Fibroblast of peridontal ligament (primary cell): ENCODE data around the gene ALG8.
"Not testable (repeated sequence)": the region's sequence is repeated elsewhere in the genome, so short reads cannot be mapped to it uniquely, and the experiment has no call there.

Source experiments
- DNase-seq: peaks from one replicate; pipeline ENCODE4 v3.0.0-alpha.2; 2010; ENCODE audit errors: extremely low read depth

ALG8 gene

DNA sequence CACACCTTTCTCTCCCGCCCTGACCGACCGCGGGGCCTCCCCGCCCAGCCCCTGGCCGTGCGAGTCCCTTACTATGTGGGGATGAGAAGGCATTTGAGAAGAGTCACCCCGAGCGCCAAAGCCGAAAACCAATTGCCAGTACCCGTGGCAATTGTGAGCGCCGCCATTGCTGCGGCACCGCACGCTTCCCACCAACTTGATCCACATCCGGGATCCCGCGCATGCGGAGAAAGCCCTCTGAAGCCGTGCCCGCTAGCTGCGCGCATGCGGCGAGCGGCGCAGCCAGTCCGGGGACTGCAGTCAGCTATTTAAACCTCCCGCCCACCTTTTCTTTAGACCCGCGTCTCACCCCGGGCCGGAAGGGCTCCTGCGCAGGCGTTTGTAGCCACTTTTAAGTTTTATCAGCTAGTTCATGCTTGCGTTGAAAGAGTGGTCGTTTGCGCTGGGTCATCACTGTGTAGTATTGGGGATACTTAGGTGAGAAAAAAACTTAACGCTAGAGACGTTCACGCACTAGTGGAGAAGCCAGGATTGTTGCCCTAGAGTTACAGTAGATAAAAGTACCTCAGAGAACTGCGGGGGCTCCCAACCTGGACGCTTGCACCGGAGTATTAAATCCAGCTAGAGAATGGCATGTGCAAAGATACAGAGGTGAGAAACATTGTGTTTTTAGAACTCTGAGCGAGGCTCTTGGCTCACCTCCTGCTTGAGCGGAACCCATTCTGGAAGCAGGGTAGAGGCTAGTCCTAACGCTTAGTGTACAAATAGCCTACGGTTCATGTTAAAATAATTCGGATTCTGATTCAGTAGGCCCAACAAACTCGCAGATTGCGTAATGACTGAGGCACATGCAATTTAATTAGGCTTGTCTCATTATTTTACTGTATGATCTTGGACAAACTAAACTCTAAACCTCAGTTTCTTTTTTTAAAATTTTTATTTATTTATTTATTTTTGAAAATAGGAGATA is at the start of gene ALG8:
ALG8 (minus strand) TSS at position 205 of the 970 bp plus-strand sequence; CDS start at position 167, 38 bp downstream.
- peak; percentile 95 for DNase-seq

DNA sequence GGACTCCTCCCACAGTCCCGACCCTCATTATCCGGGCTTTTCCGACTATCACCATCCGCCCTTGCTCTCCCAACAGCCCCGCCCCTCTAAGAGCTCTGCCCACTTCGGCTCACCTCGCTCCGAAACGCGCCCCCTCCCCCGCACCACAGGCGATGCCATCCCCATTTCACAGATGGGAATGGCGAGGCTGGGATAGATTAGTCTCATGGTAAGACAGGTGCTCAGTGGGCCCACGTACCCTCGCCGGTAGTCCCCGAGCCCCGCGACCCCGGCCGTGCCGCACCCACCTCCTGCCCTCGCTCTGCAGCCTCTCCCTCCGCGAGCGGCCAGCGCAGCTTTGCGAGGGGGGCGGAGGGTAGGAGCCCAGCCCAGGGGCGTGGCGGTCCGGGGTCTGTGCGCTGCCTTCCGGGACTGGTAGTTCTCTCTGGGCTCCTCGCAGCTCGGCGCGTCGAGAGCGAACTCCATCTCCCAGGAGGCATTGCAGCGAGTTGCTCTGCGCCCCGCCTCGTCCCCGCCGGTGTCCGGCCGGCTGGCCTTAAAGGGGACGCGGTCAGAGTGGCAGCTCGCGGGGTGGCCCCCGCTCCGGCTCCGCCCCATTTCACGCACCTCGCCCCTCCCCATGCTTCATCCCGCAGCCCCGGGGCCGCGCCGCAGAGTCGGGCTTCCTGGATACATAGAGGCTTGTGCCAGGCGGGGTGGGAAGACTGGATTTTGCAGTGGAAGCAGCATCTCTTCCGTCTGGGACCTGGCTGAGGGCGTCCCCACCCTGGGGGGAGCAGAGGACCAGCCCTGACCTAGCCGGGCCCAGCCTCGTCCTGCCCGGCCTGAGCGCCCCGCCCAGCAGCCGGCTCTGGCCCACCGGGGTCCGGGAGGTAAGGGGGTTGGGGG is 49.1 kb upstream of the ALG8 start, which contains the start of the genes KCTD21 and USP35:
KCTD21 (minus strand) TSS at position 341 of the 888 bp plus-strand sequence. CDS start 14,072 bp downstream, outside the sequence.
USP35 (plus strand) TSS at position 634 of the 888 bp plus-strand sequence. CDS start 7,327 bp downstream, outside the sequence.
- peak; percentile 94 for DNase-seq

DNA sequence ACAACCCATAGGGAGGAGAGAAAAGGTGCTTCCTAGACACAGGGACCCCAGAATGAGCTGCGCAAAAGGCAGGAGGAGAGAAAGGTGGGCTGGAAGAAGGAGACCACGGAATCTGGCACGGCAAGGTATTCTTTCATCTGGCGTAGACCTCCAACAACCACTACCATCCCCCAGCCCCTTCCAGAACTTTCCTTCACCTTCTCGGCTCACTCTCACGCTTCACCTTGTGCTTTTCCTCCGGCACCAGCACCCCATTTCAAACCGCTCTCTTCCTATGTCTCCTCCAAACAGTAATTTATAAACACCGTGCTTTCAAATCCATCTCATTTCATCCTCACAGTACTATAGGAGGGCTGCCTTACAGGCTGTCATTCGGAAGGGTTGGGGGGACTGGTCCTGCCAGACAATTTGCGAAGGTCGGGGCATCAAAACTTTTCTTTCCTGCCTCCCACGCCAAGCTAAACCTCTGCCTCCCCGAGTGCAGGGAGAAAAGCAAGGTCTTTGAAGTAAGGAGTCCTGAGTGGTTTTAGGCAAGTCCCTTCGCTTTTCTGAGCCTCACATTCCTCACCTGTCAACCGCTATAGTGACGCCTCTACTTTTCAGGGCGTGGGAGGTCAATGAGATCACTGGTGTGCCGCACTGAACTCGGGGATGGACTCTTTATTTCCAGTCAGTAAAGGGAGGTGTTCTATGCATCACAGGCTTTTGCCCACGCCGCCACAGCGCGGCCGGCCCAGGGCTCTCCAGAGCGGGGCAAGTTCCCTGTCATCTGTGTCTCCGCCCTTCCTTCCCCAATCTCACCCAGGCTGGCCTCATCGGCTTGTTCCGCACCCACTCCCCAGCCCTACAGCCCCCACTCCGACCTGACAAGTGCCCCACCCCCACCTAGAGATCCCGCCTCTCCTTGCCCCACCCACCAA is 48.2 kb upstream of the ALG8 start:
- no peak for DNase-seq

DNA sequence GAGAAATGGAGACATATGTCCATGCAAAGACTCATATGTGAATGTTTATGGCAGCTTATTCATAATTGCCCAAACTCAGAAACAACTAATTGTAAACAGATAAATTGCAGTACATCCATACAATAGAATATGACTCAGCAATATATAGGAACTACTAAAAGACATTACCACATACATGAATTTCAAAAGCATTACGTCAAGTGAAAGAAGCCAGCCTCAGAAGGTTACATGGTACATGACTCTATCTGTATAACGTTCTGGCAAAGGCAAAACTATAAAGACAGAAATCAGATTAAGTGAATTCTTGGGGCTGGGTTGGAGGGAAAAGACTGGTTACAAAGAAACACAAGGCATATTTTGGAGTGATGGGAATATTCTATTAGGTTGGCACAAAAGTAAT is 41.8 kb upstream of the ALG8 start:
- DNase-seq, result peak; percentile 44

DNA sequence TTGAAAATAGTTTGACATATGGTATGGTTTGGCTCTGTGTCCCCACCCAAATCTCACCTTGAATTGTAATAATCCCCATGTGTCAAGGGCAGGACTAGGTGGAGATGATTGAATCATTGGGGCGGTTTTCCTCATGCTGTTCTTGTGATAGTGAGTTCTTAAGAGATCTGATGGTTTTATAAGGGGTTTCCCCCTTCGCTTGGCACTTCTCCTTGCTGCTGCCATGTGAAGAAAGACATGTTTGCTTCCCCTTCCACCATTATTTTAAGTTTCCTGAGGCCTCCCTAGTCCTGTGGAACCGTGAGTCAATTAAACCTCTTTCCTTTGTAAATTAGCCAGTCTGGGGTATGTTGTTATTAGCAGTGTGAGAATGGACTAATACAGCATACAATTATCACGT is 41.3 kb upstream of the ALG8 start:
- no peak for DNase-seq

DNA sequence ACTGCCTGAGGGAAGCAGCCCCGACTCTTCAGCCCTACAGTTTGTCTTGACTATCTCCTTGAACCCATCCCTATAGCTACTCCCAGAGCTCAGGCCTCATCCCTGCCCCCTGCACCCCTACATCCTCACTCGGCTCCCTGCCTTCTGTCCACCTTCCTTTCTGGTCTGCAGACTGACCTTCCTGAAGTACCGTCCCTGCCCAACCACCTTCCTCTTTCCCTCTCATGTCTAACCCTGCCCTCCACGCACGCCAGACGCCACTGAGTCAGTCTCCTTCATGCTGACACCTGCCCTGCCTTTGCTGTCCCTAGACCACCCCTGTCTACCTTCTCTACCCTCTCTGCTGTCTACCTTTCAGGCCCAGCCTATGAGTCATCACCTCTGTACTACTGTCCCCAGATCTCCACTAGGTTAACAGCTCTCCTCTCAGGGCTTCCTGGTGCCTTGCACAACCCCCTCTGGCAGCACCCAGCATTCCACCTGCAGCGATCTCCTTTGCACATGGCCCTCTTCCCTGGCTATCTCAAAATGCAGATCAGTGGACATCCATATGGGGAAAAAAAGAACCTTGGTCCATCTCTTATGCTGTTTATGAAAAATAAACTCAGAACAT is 40.1 kb upstream of the ALG8 start:
- DNase-seq, result no peak

DNA sequence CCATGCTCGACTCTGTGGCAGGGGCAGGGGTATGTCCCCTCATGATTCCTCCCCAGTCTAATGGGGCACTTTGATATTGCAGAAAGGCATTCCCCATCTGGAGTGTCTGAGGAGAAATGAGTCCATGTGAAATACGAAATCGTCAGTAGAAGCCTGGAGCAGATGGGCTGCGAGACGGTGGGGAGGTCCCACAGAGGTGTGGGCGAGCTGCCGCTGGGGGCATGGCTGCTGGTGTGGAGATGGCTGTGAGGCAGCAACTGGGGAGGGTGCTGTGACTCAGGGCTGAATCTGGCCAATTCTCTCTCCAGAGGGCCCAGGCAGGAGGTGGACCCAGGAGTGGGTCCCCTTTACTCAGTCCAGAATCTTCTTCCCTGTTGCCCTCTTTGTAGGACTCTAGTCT is 37.8 kb upstream of the ALG8 start:
- DNase-seq, result no peak

DNA sequence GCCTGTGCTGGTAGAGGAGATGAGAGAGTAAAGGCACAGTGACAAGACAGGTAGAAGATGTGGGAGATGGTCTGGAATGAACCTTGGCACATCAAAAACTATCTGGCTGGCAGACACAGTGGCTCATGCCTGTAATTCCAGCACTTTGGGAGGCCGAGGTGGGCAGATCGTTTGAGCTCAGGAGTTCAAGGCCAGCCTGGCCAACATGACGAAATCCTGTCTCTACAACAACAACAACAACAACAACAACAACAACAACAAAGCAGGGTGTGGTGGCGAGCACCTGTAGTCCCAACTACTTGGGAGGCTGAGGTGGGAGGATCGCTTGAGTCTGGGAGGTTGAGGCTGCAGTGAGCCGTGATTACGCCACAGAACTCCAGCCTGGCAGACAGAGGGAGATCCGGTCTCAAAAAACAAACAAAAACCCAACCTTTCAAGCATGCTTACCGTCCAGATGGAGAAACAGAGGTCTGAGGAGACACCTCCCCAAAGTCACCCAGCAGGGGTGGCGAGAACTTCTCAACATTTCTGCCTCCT is 37.2 kb upstream of the ALG8 start:
- no peak for DNase-seq

DNA sequence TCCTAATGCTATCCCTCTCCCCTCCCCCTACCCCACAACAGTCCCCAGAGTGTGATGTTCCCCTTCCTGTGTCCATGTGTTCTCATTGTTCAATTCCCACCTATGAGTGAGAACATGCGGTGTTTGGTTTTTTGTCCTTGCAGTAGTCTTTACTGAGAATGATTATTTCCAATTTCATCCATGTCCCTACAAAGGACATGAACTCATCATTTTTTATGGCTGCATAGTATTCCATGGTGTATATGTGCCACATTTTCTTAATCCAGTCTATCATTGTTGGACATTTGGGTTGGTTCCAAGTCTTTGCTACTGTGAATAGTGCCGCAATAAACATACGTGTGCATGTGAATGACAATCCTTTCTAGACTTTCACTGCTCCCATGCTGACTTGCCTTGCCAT is 36.4 kb upstream of the ALG8 start:
- DNase-seq, result not testable (repeated sequence)

DNA sequence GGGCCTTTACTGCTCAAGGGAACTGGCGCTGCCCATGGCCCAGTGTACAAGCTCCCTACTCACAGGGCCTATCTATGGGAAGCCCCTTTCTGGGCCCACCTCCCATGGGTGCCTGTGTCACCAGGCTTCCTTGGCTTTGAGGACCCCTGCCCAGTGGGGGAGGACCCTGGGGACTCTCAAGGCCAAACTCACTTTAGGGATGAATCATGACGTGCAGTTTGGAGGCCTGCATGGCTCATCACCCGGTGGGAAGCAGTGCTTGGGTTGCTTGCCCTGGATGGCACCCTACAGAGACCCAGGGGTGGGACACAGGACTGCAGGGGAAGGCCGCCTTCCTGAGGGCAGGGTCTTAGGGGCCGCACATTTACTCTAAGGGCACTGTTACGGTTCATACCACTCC is 32.5 kb upstream of the ALG8 start:
- no peak for DNase-seq

DNA sequence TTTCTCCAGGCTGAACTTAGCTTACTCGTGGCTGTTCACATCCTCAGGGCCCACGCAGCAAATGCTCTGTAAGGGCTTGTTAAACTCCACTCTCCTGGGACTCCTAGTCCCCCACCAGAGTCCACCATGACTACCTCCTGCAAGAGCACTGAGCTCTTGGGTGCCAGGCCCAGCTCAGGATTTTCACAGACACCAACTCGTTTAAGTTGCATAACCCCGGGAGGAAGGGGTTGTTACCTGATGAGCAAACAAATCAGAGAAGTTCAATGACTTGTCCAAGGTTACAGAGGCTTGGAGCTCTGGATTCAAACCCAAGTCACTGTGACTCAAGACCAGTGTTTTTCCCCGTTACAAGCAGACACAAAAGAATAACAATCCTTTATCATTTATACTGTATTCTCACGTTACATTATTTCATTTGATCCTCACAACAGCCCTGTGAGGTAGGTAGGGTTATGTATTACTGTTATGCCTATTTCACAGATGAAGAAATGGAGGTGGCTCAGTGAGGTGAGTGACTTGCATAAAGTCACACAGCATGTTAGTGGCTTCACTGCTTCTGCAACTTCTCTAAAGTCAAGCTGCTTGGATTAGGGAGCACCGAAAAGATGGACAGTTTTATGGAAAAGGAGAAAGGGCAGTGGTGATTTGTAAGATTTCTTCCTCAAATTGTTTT is 31.6 kb upstream of the ALG8 start:
- no peak for DNase-seq

DNA sequence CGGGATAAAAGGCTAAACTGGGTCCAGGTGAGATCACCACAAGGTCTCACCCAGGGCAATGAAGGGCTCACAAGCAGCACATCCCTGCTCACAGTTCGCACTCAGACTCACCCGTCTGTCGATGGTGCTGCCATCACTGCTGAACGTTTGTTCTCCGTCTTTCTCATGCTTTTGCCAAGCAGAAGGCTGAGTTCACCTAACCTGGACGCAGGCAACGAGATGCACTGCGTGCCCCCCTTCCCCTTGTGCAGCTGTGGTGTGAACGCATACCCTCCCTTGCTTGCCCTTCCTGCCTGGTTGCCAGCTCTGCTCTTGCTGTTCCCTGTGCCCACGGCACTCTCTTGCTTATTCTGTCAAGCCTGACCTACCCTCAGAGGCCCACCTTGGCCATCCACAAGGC is 31.0 kb upstream of the ALG8 start:
- DNase-seq, result no peak

DNA sequence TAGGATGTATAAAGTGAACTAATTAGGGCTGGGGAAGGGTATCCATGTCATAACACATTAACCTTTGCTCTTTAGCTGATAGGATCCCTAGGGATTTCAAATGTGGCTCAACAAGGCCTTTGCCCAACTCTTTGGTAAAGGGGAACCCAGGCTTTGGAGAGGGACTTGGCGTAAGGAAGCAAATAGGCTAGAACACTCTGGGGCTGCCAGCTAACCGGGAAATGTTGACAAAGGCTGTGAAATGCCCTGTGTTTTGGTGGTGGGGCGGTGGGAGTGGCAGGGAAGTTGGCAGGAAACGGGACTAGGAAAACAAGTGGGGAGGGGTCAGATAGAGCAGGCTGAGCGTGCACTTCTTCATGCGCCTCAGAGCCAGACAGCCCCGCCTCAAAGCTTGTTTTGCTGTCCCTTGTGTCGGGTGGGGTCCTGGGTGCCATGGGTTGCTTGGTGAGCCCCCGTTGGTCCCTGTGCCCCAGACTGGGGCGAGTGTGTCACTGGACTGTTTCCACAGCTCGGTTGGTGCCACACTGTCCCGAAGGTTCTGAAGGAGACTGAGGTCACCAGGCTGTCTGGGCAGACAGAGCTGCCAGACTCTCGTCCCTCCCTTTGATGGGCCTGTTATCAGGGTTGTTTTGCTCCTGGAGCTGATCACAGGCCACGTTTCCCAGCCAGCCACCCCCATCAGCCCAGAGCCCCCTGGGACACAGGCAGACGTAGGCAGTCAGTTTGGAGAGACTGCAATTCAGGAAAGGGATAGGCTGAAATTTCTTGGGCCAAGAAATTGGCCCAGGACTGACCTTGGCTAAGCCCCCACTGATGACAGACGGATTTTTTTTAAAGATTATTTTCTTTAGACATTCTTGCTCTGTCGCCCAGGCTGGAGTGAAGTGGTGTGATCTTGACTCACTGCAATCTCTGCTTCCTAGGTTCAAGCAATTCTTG is 29.4 kb upstream of the ALG8 start:
- DNase-seq, result peak; percentile 99

DNA sequence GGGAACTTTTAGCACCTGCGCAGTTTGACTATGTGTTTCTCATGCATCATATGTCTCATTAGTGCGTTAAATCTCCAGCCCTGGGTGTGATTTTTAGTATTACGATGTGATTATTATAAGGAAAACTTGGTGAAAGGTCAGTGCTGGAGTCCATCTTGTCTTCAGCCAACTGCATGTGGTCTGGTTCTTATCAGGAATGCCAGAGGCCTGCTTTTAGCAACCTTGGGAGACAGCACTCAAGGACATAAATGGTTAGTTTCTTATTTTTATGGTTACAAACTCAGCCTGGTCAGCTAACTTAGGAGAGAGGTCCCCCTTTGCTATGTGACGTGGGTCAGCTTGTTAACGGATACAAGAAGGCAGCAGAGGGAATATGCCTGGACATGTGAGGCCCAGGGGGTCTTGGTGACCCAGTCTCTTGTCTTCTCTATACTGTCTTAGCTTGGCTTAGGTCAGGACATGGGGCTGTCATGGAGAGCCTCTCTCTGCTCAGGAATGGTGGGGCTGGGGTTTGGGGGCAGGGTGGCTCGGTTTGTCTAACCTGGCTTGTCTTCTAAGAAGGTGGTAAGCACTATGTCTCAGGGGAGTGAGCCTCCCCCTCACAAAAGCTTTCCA is 27.5 kb upstream of the ALG8 start:
- no peak for DNase-seq

DNA sequence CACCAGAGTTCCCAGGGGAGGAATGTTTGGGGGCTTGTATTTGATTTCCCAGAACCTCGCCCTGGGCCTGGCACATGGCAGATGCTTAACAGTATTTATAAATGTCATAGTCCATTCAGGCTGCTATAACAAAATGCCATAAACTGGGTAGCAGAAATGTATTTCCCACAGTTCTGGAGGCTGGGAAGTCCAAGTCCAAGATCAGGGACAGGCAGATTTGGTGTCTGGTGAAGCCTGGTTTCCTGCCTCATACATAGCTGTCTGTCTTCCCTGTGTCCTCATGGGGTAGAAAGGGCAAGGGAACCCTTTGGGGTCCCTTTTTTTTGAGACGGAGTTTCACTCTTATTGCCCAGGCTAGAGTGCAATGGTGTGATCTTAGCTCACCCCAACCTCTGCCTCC is 25.0 kb upstream of the ALG8 start:
- no peak for DNase-seq

DNA sequence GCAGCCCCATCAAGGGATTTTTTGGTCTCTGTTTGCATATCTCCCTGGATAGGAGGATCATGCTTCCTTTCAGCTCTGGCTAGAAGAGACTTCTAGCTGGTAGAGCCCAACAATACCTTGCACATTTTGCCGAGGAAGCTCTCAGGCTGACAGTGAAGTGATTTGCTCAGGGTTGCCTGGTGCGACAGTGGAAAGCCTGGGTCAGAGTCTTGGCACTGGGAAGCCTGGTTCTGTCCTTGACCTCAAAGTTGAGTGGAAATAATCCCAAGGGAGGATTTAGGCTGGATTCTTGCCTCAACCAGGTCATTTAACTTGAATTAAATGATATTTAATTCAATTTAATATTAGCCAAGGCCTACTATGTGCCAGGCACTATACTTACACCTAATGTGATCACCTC is 24.4 kb upstream of the ALG8 start:
- DNase-seq, result no peak

DNA sequence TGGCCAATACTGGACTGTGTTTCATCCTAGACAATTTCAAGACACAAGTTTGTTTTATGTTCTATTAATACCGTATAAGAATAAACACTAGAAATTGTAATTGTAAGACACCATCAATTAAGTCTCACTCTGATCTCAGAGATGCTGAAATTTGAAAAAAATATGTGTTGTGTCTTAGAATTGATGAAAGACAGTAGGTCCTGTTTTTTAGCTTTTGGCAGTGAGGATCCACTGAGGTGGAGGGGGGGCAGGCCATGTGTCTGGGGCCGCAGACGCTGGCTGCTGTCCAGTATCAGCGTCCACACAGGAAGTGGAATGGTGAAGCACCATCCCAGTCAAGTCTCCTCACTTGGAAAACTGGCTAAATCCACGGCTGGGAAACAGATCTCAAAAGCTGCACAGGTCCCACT is 22.5 kb upstream of the ALG8 start:
- DNase-seq, result no peak

DNA sequence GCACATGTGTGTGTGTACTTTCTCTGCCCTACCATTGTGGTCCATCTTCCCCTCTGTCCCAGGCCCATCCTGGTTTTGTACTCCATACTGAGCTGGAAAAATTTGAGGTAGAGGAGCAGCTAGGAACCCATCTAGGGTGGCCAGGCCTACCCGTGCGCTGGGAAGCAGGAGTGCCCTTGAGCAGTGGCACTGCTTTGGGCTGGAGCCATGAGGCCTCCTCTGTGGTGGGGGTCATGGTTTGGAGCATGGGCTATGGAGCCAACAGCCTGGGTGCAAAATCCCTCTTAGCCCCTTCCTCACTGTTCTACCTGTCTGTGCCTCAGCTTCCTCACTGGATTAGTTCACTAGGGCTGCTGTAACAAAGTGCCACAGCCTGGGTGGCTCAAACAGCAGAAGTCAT is 21.9 kb upstream of the ALG8 start:
- no peak for DNase-seq
